Measurements from ENCODE around the gene PHACTR2.

Gene PHACTR2

GRCh38 chr6:143698759-143699429 is 21.1 kb downstream of the PHACTR2 start:
- H2BK15ac ChIP-seq (ENCODE audit: low read length): no peak overlapping the region
- no peak overlapping the region for H3K4me3 ChIP-seq (ENCODE audit: low read length in 2 of 2)
- H3K4me1 ChIP-seq (ENCODE audit: control insufficient read depth in 2 of 2, insufficient read depth in 1 of 2, low read depth in 1 of 2, low read length in 2 of 2): no peaks in the 10 kb centered on the region
- H3K9me3 ChIP-seq (replicated peaks in 1 of 2; ENCODE audit: control insufficient read depth in 2 of 2, insufficient read depth in 1 of 2, low read depth in 1 of 2, low read length in 2 of 2): peaks cover 0 to 5% of the 10 kb centered on the region in 2 donors
- no peak overlapping the region for H4K91ac ChIP-seq (ENCODE audit: low read depth, low read length, poor library complexity)
- no peak overlapping the region for H2BK120ac ChIP-seq (ENCODE audit: low read depth, low read length)
- H4K8ac ChIP-seq (ENCODE audit: low read depth, low read length): no peak overlapping the region
- WGBS, 2 donors (ENCODE audit: extremely low coverage in 2 of 2, insufficient read length in 2 of 2, insufficient replicate concordance in 1 of 2): no CpG with 5 or more reads among the region's 8 CpGs
- no peaks in the 10 kb centered on the region for H3K36me3 ChIP-seq (replicated peaks in 1 of 2; ENCODE audit: control insufficient read depth in 2 of 2, insufficient read depth in 2 of 2, low read length in 2 of 2)
- no peak overlapping the region for H3K4me2 ChIP-seq (ENCODE audit: insufficient read depth, low read length, poor library complexity, severe bottlenecking)
- no peak overlapping the region for H3K9ac ChIP-seq (ENCODE audit: low read depth, low read length, poor library complexity)
- H3K79me1 ChIP-seq (ENCODE audit: low read depth, low read length): peaks cover under 1% of the 10 kb centered on the region
- no peak overlapping the region for H2BK5ac ChIP-seq (ENCODE audit: low read length)
- no peak overlapping the region for H3K23ac ChIP-seq (ENCODE audit: low read depth, low read length, poor library complexity)
- H2AFZ ChIP-seq (ENCODE audit: low read length): no peak overlapping the region
- H2AK5ac ChIP-seq (ENCODE audit: low read depth, low read length): no peak overlapping the region
- no peaks in the 10 kb centered on the region for H3K27me3 ChIP-seq (ENCODE audit: control insufficient read depth in 3 of 3, insufficient read depth in 3 of 3, low read depth in 1 of 3, low read length in 3 of 3)
- no peak overlapping the region for H3K18ac ChIP-seq (ENCODE audit: low read length)
- no peak for DNase-seq (ENCODE audit: low spot score)
- H3K14ac ChIP-seq (ENCODE audit: low read length): no peak overlapping the region
- no peak overlapping the region for H2BK12ac ChIP-seq (ENCODE audit: low read length)
- no peak overlapping the region for H3K4ac ChIP-seq (ENCODE audit: low read length)
- H3K27ac ChIP-seq (replicated peaks; ENCODE audit: low read length): no peak overlapping the region

GRCh38 chr6:143699430-143699825 is 21.7 kb downstream of the PHACTR2 start:
- no peaks in the 10 kb centered on the region for H3K27me3 ChIP-seq (ENCODE audit: control insufficient read depth in 3 of 3, insufficient read depth in 3 of 3, low read depth in 1 of 3, low read length in 3 of 3)
- H3K4me1 ChIP-seq (ENCODE audit: control insufficient read depth in 2 of 2, insufficient read depth in 1 of 2, low read depth in 1 of 2, low read length in 2 of 2): no peaks in the 10 kb centered on the region
- H2BK120ac ChIP-seq (ENCODE audit: low read depth, low read length): no peak overlapping the region
- H3K18ac ChIP-seq (ENCODE audit: low read length): no peak overlapping the region
- no peaks in the 10 kb centered on the region for H3K36me3 ChIP-seq (replicated peaks in 1 of 2; ENCODE audit: control insufficient read depth in 2 of 2, insufficient read depth in 2 of 2, low read length in 2 of 2)
- no peak overlapping the region for H3K23ac ChIP-seq (ENCODE audit: low read depth, low read length, poor library complexity)
- no peak overlapping the region for H3K27ac ChIP-seq (replicated peaks; ENCODE audit: low read length)
- H3K79me1 ChIP-seq (ENCODE audit: low read depth, low read length): peaks cover 3% of the 10 kb centered on the region
- no peak overlapping the region for H4K8ac ChIP-seq (ENCODE audit: low read depth, low read length)
- H3K9me3 ChIP-seq (replicated peaks in 1 of 2; ENCODE audit: control insufficient read depth in 2 of 2, insufficient read depth in 1 of 2, low read depth in 1 of 2, low read length in 2 of 2): peaks cover 0 to 5% of the 10 kb centered on the region in 2 donors
- no peak overlapping the region for H3K4ac ChIP-seq (ENCODE audit: low read length)
- no peak overlapping the region for H2BK5ac ChIP-seq (ENCODE audit: low read length)
- H3K14ac ChIP-seq (ENCODE audit: low read length): no peak overlapping the region
- no peak overlapping the region for H2AFZ ChIP-seq (ENCODE audit: low read length)
- H2BK15ac ChIP-seq (ENCODE audit: low read length): no peak overlapping the region
- H3K4me3 ChIP-seq (ENCODE audit: low read length in 2 of 2): no peak overlapping the region
- no peak overlapping the region for H4K91ac ChIP-seq (ENCODE audit: low read depth, low read length, poor library complexity)
- H2BK12ac ChIP-seq (ENCODE audit: low read length): no peak overlapping the region
- no CpG with 5 or more reads among the region's 3 CpGs for WGBS, 2 donors (ENCODE audit: extremely low coverage in 2 of 2, insufficient read length in 2 of 2, insufficient replicate concordance in 1 of 2)
- H3K4me2 ChIP-seq (ENCODE audit: insufficient read depth, low read length, poor library complexity, severe bottlenecking): no peak overlapping the region
- H2AK5ac ChIP-seq (ENCODE audit: low read depth, low read length): no peak overlapping the region
- no peak for DNase-seq (ENCODE audit: low spot score)
- H3K9ac ChIP-seq (ENCODE audit: low read depth, low read length, poor library complexity): no peak overlapping the region

GRCh38 chr6:143700684-143701348 is 23.1 kb downstream of the PHACTR2 start:
- H3K9me3 ChIP-seq (replicated peaks in 1 of 2; ENCODE audit: control insufficient read depth in 2 of 2, insufficient read depth in 1 of 2, low read depth in 1 of 2, low read length in 2 of 2): peaks cover 0 to 9% of the 10 kb centered on the region in 2 donors
- H3K14ac ChIP-seq (ENCODE audit: low read length): no peak overlapping the region
- no peak for DNase-seq (ENCODE audit: low spot score)
- H4K91ac ChIP-seq (ENCODE audit: low read depth, low read length, poor library complexity): no peak overlapping the region
- H3K36me3 ChIP-seq (replicated peaks in 1 of 2; ENCODE audit: control insufficient read depth in 2 of 2, insufficient read depth in 2 of 2, low read length in 2 of 2): no peaks in the 10 kb centered on the region
- H2BK12ac ChIP-seq (ENCODE audit: low read length): no peak overlapping the region
- H3K23ac ChIP-seq (ENCODE audit: low read depth, low read length, poor library complexity): no peak overlapping the region
- H3K4me3 ChIP-seq (ENCODE audit: low read length in 2 of 2): no peak overlapping the region
- no CpG with 5 or more reads among the region's 8 CpGs for WGBS, 2 donors (ENCODE audit: extremely low coverage in 2 of 2, insufficient read length in 2 of 2, insufficient replicate concordance in 1 of 2)
- no peak overlapping the region for H4K8ac ChIP-seq (ENCODE audit: low read depth, low read length)
- no peak overlapping the region for H2BK5ac ChIP-seq (ENCODE audit: low read length)
- no peak overlapping the region for H2AK5ac ChIP-seq (ENCODE audit: low read depth, low read length)
- H3K27me3 ChIP-seq (ENCODE audit: control insufficient read depth in 3 of 3, insufficient read depth in 3 of 3, low read depth in 1 of 3, low read length in 3 of 3): no peaks in the 10 kb centered on the region
- no peaks in the 10 kb centered on the region for H3K4me1 ChIP-seq (ENCODE audit: control insufficient read depth in 2 of 2, insufficient read depth in 1 of 2, low read depth in 1 of 2, low read length in 2 of 2)
- no peak overlapping the region for H3K4me2 ChIP-seq (ENCODE audit: insufficient read depth, low read length, poor library complexity, severe bottlenecking)
- no peak overlapping the region for H3K9ac ChIP-seq (ENCODE audit: low read depth, low read length, poor library complexity)
- H2AFZ ChIP-seq (ENCODE audit: low read length): no peak overlapping the region
- no peak overlapping the region for H3K18ac ChIP-seq (ENCODE audit: low read length)
- H2BK120ac ChIP-seq (ENCODE audit: low read depth, low read length): no peak overlapping the region
- H3K4ac ChIP-seq (ENCODE audit: low read length): no peak overlapping the region
- no peak overlapping the region for H2BK15ac ChIP-seq (ENCODE audit: low read length)
- no peak overlapping the region for H3K27ac ChIP-seq (replicated peaks; ENCODE audit: low read length)
- peaks cover 3% of the 10 kb centered on the region for H3K79me1 ChIP-seq (ENCODE audit: low read depth, low read length)

- H2BK12ac ChIP-seq (ENCODE audit: low read length): no peak overlapping the region
- H3K23ac ChIP-seq (ENCODE audit: low read depth, low read length, poor library complexity): no peak overlapping the region
- H3K18ac ChIP-seq (ENCODE audit: low read length): no peak overlapping the region
- no peak overlapping the region for H4K91ac ChIP-seq (ENCODE audit: low read depth, low read length, poor library complexity)
- DNase-seq (ENCODE audit: low spot score): no peak
- H3K4ac ChIP-seq (ENCODE audit: low read length): no peak overlapping the region
- no peak overlapping the region for H2AK5ac ChIP-seq (ENCODE audit: low read depth, low read length)
- H3K9me3 ChIP-seq (replicated peaks in 1 of 2; ENCODE audit: control insufficient read depth in 2 of 2, insufficient read depth in 1 of 2, low read depth in 1 of 2, low read length in 2 of 2): peaks cover 2 to 16% of the 10 kb centered on the region in 2 donors
- no peak overlapping the region for H4K8ac ChIP-seq (ENCODE audit: low read depth, low read length)
- no peak overlapping the region for H2AFZ ChIP-seq (ENCODE audit: low read length)
- no peak overlapping the region for H3K27ac ChIP-seq (replicated peaks; ENCODE audit: low read length)
- no CpG with 5 or more reads among the region's 6 CpGs for WGBS, 2 donors (ENCODE audit: extremely low coverage in 2 of 2, insufficient read length in 2 of 2, insufficient replicate concordance in 1 of 2)
- H3K36me3 ChIP-seq (replicated peaks in 1 of 2; ENCODE audit: control insufficient read depth in 2 of 2, insufficient read depth in 2 of 2, low read length in 2 of 2): no peaks in the 10 kb centered on the region
- H2BK5ac ChIP-seq (ENCODE audit: low read length): no peak overlapping the region
- no peak overlapping the region for H2BK15ac ChIP-seq (ENCODE audit: low read length)
- no peaks in the 10 kb centered on the region for H3K4me1 ChIP-seq (ENCODE audit: control insufficient read depth in 2 of 2, insufficient read depth in 1 of 2, low read depth in 1 of 2, low read length in 2 of 2)
- H3K9ac ChIP-seq (ENCODE audit: low read depth, low read length, poor library complexity): no peak overlapping the region
- H3K27me3 ChIP-seq (ENCODE audit: control insufficient read depth in 3 of 3, insufficient read depth in 3 of 3, low read depth in 1 of 3, low read length in 3 of 3): no peaks in the 10 kb centered on the region
- no peak overlapping the region for H2BK120ac ChIP-seq (ENCODE audit: low read depth, low read length)
- no peak overlapping the region for H3K4me3 ChIP-seq (ENCODE audit: low read length in 2 of 2)
- peaks cover 4% of the 10 kb centered on the region for H3K79me1 ChIP-seq (ENCODE audit: low read depth, low read length)
- no peak overlapping the region for H3K4me2 ChIP-seq (ENCODE audit: insufficient read depth, low read length, poor library complexity, severe bottlenecking)
- no peak overlapping the region for H3K14ac ChIP-seq (ENCODE audit: low read length)
Observed at GRCh38 chr6:143701349-143702234, 23.8 kb downstream of the PHACTR2 start.
